ENCODE measurements around the gene MAU2.

GRCh38 chr19:19354007-19354406 lies 33.4 kb downstream of the MAU2 start:
- no peak for TF ChIP-seq GABPA (IDR thresholded peaks at IDR 0.05; ENCODE audit: low read depth)
- no peak for TF ChIP-seq EP300 (IDR thresholded peaks at IDR 0.05; ENCODE audit: borderline replicate concordance in 1 of 2, control insufficient read depth in 1 of 2, low read depth in 2 of 2, low read length in 2 of 2)
- TF ChIP-seq POLR2A (IDR thresholded peaks at IDR 0.05; ENCODE audit: low read depth, low read length): no peak
- TF ChIP-seq CEBPB (IDR thresholded peaks at IDR 0.05; ENCODE audit: borderline replicate concordance in 1 of 2, low read depth in 2 of 2, low read length in 2 of 2): no peak
- TF ChIP-seq RFX5 (IDR thresholded peaks at IDR 0.05; ENCODE audit: low read depth, low read length): no peak
- no peak for TF ChIP-seq POLR2AphosphoS5 (IDR thresholded peaks at IDR 0.05; ENCODE audit: low read length)
- TF ChIP-seq, protein P1, sequence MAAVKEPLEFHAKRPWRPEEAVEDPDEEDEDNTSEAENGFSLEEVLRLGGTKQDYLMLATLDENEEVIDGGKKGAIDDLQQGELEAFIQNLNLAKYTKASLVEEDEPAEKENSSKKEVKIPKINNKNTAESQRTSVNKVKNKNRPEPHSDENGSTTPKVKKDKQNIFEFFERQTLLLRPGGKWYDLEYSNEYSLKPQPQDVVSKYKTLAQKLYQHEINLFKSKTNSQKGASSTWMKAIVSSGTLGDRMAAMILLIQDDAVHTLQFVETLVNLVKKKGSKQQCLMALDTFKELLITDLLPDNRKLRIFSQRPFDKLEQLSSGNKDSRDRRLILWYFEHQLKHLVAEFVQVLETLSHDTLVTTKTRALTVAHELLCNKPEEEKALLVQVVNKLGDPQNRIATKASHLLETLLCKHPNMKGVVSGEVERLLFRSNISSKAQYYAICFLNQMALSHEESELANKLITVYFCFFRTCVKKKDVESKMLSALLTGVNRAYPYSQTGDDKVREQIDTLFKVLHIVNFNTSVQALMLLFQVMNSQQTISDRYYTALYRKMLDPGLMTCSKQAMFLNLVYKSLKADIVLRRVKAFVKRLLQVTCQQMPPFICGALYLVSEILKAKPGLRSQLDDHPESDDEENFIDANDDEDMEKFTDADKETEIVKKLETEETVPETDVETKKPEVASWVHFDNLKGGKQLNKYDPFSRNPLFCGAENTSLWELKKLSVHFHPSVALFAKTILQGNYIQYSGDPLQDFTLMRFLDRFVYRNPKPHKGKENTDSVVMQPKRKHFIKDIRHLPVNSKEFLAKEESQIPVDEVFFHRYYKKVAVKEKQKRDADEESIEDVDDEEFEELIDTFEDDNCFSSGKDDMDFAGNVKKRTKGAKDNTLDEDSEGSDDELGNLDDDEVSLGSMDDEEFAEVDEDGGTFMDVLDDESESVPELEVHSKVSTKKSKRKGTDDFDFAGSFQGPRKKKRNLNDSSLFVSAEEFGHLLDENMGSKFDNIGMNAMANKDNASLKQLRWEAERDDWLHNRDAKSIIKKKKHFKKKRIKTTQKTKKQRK (IDR thresholded peaks at IDR 0.05; ENCODE audit: low read depth, low read length): no peak
- no peak for TF ChIP-seq SP1 (IDR thresholded peaks at IDR 0.05; ENCODE audit: low read depth, low read length)
- no peak for TF ChIP-seq ESRRA (IDR thresholded peaks at IDR 0.05; ENCODE audit: low read length)
